ENCODE data around the gene DPEP2NB. TPM values are rescaled to one million over a fixed set of nuclear protein-coding genes. Genes with fewer than 3 reads are reported as not detected.

Gene DPEP2NB
- total and polyA plus RNA-seq, 9 donors: not detected

DNA sequence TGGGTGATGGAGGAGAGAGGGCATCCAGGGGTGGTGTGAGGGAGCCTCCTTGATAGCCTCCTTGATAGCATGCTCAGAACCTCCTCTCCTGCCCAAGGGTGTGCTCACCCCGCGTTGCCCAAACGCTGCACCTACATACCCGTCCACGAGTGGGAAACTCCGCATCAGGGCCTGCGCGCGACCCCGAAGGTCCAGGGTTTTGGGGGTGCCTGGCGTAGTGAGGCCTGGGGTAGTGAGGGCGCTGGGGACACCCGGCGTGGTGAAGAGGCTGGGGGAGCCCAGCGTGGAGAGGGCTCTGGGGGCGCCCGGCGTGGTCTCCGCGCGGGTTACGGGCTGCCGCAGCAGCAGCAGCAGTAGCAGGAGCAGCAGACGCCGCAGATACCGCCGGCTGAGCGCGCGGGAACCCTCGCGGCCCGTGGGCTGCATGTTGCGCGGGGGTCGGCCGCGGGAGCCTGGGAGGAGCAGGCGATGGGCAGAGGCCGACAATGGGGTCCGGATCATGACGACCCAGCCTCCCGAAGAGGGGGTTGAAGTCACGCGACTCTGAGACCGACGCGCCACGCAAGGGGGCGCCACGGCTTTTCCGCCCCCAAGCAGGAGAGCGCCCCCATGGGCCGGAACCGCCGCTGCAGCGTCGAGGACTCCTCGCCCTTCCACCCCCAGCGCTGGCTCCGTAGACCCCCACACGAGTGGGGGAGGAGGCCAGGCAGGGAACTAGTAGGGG lies 35.6 kb downstream of the DPEP2NB start, which contains the start of gene DPEP3:
TSS of gene DPEP3 (minus strand) at position 545 of the 724 bp plus-strand sequence. CDS start at position 426, 119 bp downstream.
- WGBS, 3 donors: 52 to 67% (median 62%) methylated on average over 41 to 62 of the region's 62 CpGs
- Histone ChIP-seq H3K9me3 (no peaks in the 10 kb centered on the region), H3K36me3 (no peaks in the 10 kb centered on the region), H3K27me3 (no peaks in the 10 kb centered on the region), H3K4me3 (no peak within 1 kb of the TSS), H3K4me1 (ENCODE audit: insufficient read depth) (no peaks in the 10 kb centered on the region), H3K27ac (no peak within 1 kb of the TSS)
- intact Hi-C loops (cut with DNase I): no loop called here
- TF ChIP-seq, protein P1, sequence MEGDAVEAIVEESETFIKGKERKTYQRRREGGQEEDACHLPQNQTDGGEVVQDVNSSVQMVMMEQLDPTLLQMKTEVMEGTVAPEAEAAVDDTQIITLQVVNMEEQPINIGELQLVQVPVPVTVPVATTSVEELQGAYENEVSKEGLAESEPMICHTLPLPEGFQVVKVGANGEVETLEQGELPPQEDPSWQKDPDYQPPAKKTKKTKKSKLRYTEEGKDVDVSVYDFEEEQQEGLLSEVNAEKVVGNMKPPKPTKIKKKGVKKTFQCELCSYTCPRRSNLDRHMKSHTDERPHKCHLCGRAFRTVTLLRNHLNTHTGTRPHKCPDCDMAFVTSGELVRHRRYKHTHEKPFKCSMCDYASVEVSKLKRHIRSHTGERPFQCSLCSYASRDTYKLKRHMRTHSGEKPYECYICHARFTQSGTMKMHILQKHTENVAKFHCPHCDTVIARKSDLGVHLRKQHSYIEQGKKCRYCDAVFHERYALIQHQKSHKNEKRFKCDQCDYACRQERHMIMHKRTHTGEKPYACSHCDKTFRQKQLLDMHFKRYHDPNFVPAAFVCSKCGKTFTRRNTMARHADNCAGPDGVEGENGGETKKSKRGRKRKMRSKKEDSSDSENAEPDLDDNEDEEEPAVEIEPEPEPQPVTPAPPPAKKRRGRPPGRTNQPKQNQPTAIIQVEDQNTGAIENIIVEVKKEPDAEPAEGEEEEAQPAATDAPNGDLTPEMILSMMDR (IDR thresholded peaks at IDR 0.05): no peak
- TF ChIP-seq EP300 (IDR thresholded peaks at IDR 0.05) (no peak), POLR2A (IDR thresholded peaks at IDR 0.05) (no peak)
- DNase-seq: no peak

DNA sequence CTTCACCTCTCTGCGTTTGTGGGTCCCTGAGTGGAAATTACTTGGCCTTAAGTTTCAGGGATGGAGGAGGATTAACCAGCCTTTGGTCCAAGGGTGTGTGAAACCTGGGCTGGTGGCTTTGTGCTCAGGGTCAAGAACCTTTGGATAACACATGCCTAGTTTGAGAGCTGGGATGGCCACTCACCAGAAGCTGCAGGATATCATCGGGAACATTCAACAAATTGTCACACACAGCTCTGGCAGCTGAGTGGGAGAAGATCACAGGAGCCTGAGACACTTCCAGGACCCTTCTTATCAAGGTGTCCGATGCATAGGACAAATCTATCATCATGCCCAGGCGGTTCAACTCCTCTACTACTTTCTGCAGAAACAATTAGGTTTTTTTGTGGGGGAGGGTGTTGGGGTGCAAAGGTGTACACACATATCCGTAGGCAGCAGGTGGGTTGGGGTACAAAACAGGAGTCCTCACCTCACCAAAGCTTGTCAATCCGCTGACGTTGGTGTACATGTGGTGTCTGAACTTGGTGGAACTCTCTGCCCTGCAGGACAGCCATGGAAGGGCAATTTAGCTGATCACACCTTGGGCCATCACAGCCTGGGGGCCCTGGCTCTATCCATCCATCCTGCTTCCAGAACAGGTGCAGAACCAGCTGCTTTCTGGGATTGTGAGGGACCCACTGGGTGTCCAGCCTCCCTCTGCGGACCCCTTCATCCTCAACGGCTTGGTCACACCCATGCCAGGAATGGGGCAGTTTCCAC lies 38.1 kb downstream of the DPEP2NB start:
- TF ChIP-seq EP300 (IDR thresholded peaks at IDR 0.05) (no peak), POLR2A (IDR thresholded peaks at IDR 0.05) (no peak)
- TF ChIP-seq, protein P1 (IDR thresholded peaks at IDR 0.05): no peak
- H3K36me3 ChIP-seq: no peaks in the 10 kb centered on the region

DNA sequence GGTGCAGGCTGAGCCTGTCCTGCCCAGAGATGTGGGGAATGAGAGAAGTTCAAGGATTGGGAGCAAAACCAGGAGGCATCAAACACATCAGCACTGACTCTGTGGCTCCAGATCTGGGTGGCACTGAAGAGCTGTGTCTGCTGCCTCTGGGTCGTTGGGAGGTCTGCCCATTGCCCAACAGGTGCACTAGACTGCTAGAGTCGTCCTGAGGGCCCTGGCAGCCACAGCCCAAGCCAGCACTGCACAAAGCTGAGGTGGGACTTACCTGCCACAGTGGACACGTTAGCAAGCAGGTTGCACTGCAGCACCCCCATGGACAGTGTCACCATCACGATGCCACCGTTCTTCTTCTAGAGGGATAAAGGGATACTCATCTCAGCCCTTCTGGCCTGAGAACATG lies 38.7 kb downstream of the DPEP2NB start:
- H3K4me1 ChIP-seq (ENCODE audit: insufficient read depth): no peaks in the 10 kb centered on the region
- no peak overlapping the region for H3K27ac ChIP-seq
- no peaks in the 10 kb centered on the region for H3K9me3 ChIP-seq
- TF ChIP-seq POLR2A (IDR thresholded peaks at IDR 0.05) (no peak), EP300 (IDR thresholded peaks at IDR 0.05) (no peak)
- TF ChIP-seq, protein P1 (IDR thresholded peaks at IDR 0.05): no peak
- DNase-seq: no peak
- WGBS, 3 donors: 65 to 80% (median 65%) methylated on average over 4 to 5 of the region's 5 CpGs
- H3K4me3 ChIP-seq: no peak overlapping the region
- H3K36me3 ChIP-seq: no peaks in the 10 kb centered on the region
- H3K27me3 ChIP-seq: no peaks in the 10 kb centered on the region
- intact Hi-C loops (cut with DNase I): no loop called here

More for the DNA sequence above, 38.1 kb downstream of the DPEP2NB start:
- H3K4me1 ChIP-seq (ENCODE audit: insufficient read depth): no peaks in the 10 kb centered on the region
- no peak overlapping the region for H3K4me3 ChIP-seq
- H3K9me3 ChIP-seq: no peaks in the 10 kb centered on the region
- H3K27ac ChIP-seq: no peak overlapping the region
- intact Hi-C loops (cut with DNase I): no loop called here
- no peak for DNase-seq
- H3K27me3 ChIP-seq: no peaks in the 10 kb centered on the region
- 77 to 80% (median 79%) methylated on average over 9 of the region's 9 CpGs for WGBS, 3 donors

DNA sequence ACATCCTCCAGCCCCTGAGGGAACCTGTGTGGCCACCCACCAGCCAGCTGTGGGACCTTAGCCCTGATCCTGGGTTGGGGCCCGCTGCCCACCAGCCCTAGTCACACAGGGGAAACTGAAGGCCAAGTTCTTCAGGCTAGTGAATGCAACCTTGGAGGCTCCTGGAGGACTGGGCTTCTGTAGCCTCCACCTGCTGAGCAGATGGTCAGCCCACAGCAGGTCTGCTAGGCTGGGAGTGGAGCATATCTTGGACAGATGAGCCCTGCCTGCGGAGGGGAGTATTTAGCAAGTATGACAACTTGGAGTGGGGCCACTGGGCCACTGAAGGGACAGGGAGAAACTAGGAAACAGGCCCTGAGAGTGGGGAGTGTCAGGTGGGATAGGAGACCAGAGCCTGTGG lies 39.5 kb downstream of the DPEP2NB start:
- Histone ChIP-seq H3K9me3 (no peaks in the 10 kb centered on the region), H3K4me1 (ENCODE audit: insufficient read depth) (no peaks in the 10 kb centered on the region), H3K36me3 (no peaks in the 10 kb centered on the region), H3K27ac (no peak overlapping the region), H3K27me3 (no peaks in the 10 kb centered on the region), H3K4me3 (no peak overlapping the region)
- TF ChIP-seq, protein P1 (IDR thresholded peaks at IDR 0.05): no peak
- TF ChIP-seq EP300 (IDR thresholded peaks at IDR 0.05): no peak
- no peak for TF ChIP-seq POLR2A (IDR thresholded peaks at IDR 0.05)
- intact Hi-C loops (cut with DNase I): no loop called here
- 88 to 97% (median 88%) methylated on average over 2 of the region's 2 CpGs for WGBS, 3 donors
- DNase-seq: no peak

Measured in ovary (tissue), 9 donors.